IPS-15b (cell line): ENCODE results near the gene TGFBR3L.
"Not testable (repeated sequence)": the region's sequence is repeated elsewhere in the genome, so short reads cannot be mapped to it uniquely, and the experiment has no call there.

ENCODE experiments used
- H3K27me3 ChIP-seq: one replicate; pipeline ENCODE4 v1.6.1; 2013; ENCODE audit warnings: low read length; ENCODE audit not compliant: control insufficient read depth, insufficient read depth
- H3K36me3 ChIP-seq: one replicate; pipeline ENCODE4 v1.6.1; 2013; ENCODE audit warnings: low read length; ENCODE audit not compliant: control insufficient read depth, insufficient read depth
- H3K4me1 ChIP-seq: one replicate; pipeline ENCODE4 v1.6.1; 2013; ENCODE audit warnings: mild to moderate bottlenecking, low read length; ENCODE audit not compliant: control insufficient read depth, insufficient read depth
- H3K4me3 ChIP-seq: one replicate; pipeline ENCODE4 v1.5.1; 2013; ENCODE audit warnings: low read depth, low read length
- H3K9ac ChIP-seq: one replicate; pipeline ENCODE4 v1.6.1; 2013; ENCODE audit warnings: low read depth, mild to moderate bottlenecking, low read length
- H3K9me3 ChIP-seq: one replicate; pipeline ENCODE4 v1.6.1; 2013; ENCODE audit warnings: mild to moderate bottlenecking, low read length; ENCODE audit not compliant: control insufficient read depth, insufficient read depth

TGFBR3L gene

DNA sequence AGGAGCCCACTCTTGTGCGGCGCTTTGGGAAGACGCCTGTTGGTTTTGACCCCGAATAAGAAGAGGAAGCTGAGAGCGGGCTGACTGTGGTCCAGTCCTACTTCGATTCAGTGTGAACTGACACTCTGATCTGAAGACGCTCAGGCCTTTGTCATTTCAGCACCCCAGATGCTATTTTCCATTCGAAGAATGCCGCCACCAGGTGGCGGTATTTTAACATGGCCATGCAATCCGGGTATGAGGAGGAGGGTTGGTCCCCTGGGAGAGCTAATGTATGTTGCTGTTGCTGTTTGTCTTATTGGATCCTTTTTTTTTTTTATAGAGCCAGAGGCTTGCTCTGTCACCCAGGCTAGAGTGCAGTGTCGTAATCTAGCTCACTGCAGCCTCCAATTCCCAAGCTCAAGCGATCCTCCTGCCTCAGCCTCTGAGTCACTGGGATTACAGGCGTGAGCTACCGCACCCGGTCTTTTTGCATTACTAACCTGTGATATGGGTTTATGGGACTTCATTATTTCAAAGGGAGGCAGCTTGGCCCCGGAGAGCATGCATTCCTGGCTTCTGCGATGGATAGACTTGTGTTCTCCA lies 29.6 kb downstream of the TGFBR3L start:
- peak overlapping the region; percentile 48 for H3K9ac ChIP-seq
- no peaks in the 10 kb centered on the region for H3K27me3 ChIP-seq

DNA sequence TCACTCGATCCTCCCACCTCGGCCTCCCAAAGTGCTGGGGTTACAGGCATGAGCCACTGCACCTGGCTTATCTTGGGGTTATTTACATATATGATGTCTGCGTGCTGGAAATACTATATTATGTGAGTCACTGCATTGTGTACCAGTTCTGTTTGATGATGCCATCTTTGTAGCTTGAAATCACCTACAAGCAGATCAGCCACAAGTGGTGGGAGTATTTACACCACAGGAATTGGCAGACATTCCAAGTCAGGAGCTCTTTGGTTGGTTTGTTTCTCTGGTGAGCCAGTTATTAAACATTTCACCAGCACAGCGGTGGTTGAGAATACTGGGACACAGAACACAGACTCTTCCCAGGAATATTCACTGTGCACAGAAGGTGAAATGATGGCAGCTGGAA lies 33.3 kb downstream of the TGFBR3L start:
- Histone ChIP-seq H3K36me3 (no peaks in the 10 kb centered on the region), H3K4me3 (no peak overlapping the region), H3K9ac (no peak overlapping the region), H3K4me1 (peaks cover 2% of the 10 kb centered on the region), H3K9me3 (no peaks in the 10 kb centered on the region), H3K27me3 (no peaks in the 10 kb centered on the region)

More for the DNA sequence above, 29.6 kb downstream of the TGFBR3L start:
- Histone ChIP-seq H3K36me3 (peaks cover 15% of the 10 kb centered on the region), H3K4me1 (no peaks in the 10 kb centered on the region), H3K9me3 (no peaks in the 10 kb centered on the region), H3K4me3 (peak overlapping the region; percentile 87)

DNA sequence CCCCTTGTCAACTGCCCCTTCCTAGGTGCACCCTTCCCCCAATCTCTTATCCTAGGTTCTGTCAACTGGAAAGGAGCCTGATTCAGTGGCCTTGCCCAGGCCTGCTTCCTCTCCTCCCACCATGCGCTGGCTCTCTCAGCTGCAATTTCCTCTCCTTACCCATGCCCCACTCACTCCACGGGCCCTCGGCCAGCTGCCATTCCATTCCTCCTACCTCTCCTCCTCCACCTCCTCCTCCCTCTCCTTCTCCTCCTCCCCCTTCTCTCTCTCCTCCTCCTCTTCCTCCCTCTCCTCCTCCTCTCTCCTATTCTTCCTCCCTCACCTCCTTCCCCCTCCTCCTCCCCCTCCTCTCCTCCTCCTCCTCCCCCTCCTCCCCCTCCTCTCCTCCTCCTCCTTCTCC lies 38.4 kb downstream of the TGFBR3L start:
- Histone ChIP-seq H3K4me1 (peaks cover 2% of the 10 kb centered on the region), H3K9ac (no peak overlapping the region), H3K4me3 (no peak overlapping the region), H3K9me3 (no peaks in the 10 kb centered on the region), H3K27me3 (no peaks in the 10 kb centered on the region), H3K36me3 (no peaks in the 10 kb centered on the region)

DNA sequence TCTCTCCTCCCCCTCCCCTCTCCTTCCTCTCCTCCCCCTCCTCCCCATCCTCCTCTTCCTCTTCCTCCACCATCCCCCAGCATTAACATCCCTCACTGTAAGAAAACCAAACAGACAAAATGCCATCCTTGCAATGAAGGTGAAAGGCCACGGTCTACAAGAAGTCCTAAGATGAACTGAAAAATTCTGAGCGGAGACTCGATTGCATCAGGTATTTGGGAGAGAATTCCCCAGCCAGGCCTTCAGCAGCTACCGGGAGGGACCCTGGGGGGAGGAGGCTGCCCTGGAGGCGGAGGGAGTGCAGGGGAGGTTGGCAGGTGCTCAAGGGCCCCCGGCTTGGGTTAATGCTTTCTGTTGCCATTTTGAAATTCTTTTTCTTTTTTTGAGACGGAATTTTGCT lies 38.9 kb downstream of the TGFBR3L start:
- peaks cover 2% of the 10 kb centered on the region for H3K4me1 ChIP-seq
- peaks cover 2% of the 10 kb centered on the region for H3K36me3 ChIP-seq
- H3K27me3 ChIP-seq, result no peaks in the 10 kb centered on the region
- no peaks in the 10 kb centered on the region for H3K9me3 ChIP-seq
- no peak overlapping the region for H3K9ac ChIP-seq
- H3K4me3 ChIP-seq, result no peak overlapping the region

DNA sequence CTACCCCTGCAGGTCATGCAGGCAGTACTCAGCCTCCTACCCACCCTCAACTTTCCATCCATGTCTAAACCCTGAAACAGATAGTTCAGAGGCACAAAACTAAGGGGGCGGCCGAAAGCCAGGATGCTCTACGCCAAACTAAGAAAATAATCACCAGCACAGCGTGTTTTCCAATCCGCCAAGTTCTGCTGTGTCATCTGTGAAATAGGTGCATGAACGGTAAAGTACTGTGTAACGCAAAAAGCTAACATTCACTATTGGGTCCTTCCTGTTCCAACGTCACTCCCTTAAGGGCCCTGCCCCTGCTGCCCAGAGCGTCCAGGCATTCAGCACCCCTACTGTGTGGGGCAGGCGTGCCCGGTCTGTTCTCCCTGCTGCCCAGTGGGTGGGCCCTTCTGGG lies 41.1 kb downstream of the TGFBR3L start:
- Histone ChIP-seq H3K9me3 (no peaks in the 10 kb centered on the region), H3K9ac (no peak overlapping the region), H3K4me1 (peaks cover 2% of the 10 kb centered on the region)

DNA sequence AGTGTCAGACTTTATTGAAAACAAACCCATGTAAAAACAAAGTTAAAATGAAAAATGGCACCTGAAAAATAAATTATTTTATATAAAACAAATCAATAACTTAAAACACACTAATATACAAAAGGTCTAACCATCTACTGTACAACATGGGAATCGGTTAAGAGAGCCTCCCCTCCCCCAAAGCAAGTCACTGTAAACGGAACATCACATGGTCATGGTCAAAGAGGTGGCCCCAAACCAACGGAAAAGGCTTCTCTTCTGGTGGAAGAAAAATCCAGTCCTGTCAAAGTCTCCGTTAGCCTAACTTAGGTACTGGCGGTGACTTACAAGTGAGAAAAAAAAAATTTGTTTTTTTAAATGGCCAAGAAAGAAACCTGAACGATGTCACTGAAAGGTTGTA lies 44.6 kb downstream of the TGFBR3L start:
- Histone ChIP-seq H3K9ac (no peak overlapping the region), H3K36me3 (peaks cover 21% of the 10 kb centered on the region), H3K4me1 (no peaks in the 10 kb centered on the region), H3K27me3 (no peaks in the 10 kb centered on the region), H3K4me3 (no peak overlapping the region), H3K9me3 (no peaks in the 10 kb centered on the region)

More for the DNA sequence above, 41.1 kb downstream of the TGFBR3L start:
- Histone ChIP-seq H3K36me3 (peaks cover 2% of the 10 kb centered on the region), H3K27me3 (no peaks in the 10 kb centered on the region), H3K4me3 (no peak overlapping the region)

DNA sequence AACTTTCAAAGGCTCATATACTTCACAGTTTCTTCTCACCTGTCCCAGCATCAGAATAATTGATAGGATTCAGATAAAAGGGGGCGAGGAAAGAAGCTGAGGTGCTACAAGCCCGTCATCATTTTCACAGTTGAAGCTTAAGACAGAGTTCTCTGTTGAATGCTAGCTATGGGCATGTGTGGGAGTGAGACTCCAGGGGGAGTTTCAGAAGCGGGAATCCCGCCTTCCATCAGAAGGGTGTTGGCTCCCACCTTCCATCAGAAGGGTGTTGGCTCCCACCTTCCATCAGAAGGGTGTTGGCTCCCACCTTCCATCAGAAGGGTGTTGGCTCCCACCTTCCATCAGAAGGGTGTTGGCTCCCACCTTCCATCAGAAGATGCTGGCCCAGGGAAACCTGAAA lies 46.5 kb downstream of the TGFBR3L start:
- peaks cover 31% of the 10 kb centered on the region for H3K36me3 ChIP-seq
- H3K4me1 ChIP-seq, H3K9me3 ChIP-seq, H3K9ac ChIP-seq, H3K27me3 ChIP-seq, H3K4me3 ChIP-seq: not testable (repeated sequence)

DNA sequence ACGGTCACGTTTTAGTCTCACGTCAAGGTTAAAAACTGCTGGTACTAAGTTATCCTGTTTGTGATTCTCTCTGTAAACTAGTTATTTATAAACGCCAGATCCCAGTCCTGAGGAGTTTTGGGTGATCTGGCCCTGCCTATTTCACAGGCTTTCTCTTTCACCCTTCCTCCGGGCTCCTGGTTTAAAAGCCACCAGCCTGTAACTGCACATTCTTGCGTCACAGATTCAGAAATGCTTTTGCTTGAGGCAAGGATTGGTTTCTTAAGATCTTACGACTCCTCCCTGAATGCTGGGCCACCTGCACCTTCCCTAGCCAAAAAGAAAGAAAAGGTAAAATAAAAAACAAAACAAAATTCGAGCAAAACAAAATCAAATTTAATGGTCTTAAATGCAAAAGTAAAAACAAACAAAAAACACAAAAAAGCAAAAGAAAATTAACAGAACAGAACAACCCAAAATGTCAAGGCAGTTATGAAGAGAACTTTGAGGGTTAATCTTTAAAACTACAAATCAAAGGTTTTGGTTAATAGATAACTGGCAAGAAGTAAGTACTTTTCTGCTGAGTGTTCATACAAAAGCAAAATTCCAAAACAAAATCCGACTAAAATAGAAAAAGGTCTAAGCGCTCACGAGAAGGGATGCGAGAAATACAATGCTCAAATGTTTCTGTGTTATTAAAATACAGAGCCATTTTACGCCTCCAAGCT lies 47.4 kb downstream of the TGFBR3L start:
- no peaks in the 10 kb centered on the region for H3K27me3 ChIP-seq
- no peak overlapping the region for H3K9ac ChIP-seq
- no peaks in the 10 kb centered on the region for H3K9me3 ChIP-seq
- no peaks in the 10 kb centered on the region for H3K4me1 ChIP-seq
- peaks cover 39% of the 10 kb centered on the region for H3K36me3 ChIP-seq
- no peak overlapping the region for H3K4me3 ChIP-seq

DNA sequence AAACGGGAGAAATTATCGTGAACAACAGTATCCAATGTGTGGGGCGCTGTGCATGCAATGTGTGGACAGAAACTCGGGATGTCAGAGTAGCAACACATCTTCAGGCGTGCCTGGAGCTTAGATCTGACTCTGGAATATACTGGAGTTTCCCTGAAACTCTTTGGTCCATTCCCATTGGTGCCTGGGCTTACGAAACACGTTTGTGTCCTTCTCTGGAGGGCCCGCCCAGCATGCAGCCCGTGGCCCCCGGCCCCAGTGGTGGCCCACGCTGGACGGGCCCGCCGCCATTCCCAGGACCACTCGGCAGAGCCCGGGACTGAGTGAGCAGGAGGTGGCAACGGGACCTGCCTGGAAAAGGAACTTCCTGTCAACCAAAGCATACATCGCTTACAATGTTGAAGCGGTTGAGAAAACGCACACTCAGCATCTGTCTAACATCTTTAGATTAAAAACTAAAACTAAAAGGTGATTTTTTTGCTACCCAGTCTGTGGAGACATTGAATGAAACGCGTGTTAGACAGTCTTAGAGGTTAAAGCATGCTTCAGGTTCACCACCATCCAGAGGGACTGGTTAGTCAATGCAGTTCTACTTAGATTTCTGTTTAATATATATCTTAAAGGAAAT lies 48.1 kb downstream of the TGFBR3L start:
- H3K4me1 ChIP-seq, result no peaks in the 10 kb centered on the region
- H3K36me3 ChIP-seq, result peaks cover 46% of the 10 kb centered on the region
- H3K4me3 ChIP-seq, result no peak overlapping the region
- no peak overlapping the region for H3K9ac ChIP-seq
- H3K9me3 ChIP-seq, result no peaks in the 10 kb centered on the region
- H3K27me3 ChIP-seq, result no peaks in the 10 kb centered on the region

DNA sequence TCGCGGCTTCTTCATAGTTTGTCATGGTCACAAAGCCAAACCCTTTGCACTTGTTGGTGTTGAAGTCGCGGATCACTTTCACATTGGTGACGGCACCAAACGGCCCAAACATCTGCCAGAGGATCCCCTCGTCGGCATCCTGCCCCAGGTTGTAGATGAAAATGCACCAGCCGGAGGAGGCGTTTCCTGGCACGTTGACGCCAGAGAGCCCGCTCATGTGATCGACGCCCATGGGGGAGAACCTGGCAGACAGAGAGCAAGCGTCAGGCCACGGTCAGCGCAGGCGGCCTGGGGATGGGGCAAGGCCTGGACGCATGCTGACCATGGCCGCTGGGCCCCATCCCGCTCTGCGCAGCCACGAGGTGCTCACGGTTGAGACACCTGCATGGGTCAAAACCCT lies 48.9 kb downstream of the TGFBR3L start:
- Histone ChIP-seq H3K4me3 (no peak overlapping the region), H3K4me1 (no peaks in the 10 kb centered on the region), H3K9ac (no peak overlapping the region), H3K27me3 (no peaks in the 10 kb centered on the region), H3K9me3 (no peaks in the 10 kb centered on the region), H3K36me3 (peaks cover 51% of the 10 kb centered on the region)

DNA sequence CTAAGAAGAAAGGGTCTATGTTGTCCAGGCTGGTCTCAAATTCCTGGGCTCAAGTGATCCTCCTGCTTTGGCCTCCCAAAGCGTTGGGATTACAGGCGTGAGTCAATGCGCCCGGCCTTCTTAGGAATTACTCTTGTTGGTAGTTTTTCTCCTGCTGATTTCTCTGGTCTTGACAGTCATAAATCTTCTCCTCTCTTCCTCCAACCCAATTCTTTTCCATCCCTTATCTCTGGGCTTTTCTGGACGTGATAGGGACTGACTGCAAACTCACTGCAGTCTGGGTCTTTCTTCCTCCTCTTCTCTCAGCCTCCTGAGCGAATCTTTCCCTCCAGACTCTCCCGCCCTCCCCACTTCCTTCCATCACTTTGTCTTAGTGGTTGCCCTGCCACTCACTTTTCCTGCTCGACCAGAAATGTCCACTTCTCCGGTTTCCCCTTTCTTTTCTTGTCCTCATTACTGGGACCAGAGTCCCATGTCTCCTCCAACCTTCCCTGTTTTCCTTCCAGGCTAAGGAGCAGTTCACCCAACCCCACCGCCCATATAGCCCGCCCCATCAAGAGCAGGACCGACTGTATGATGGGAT lies 50.7 kb downstream of the TGFBR3L start:
- no peak overlapping the region for H3K9ac ChIP-seq
- no peaks in the 10 kb centered on the region for H3K27me3 ChIP-seq
- H3K4me1 ChIP-seq, result peaks cover 7% of the 10 kb centered on the region
- no peaks in the 10 kb centered on the region for H3K9me3 ChIP-seq
- no peak overlapping the region for H3K4me3 ChIP-seq
- H3K36me3 ChIP-seq, result peaks cover 62% of the 10 kb centered on the region
